GM04504 (cell line): Measurements from ENCODE around the gene RPL18A.

ENCODE experiments used
- DNase-seq: peaks from one replicate; pipeline ENCODE4 v3.0.0-alpha.2; 2012; ENCODE audit warnings: low read depth

The RPL18A gene

DNA sequence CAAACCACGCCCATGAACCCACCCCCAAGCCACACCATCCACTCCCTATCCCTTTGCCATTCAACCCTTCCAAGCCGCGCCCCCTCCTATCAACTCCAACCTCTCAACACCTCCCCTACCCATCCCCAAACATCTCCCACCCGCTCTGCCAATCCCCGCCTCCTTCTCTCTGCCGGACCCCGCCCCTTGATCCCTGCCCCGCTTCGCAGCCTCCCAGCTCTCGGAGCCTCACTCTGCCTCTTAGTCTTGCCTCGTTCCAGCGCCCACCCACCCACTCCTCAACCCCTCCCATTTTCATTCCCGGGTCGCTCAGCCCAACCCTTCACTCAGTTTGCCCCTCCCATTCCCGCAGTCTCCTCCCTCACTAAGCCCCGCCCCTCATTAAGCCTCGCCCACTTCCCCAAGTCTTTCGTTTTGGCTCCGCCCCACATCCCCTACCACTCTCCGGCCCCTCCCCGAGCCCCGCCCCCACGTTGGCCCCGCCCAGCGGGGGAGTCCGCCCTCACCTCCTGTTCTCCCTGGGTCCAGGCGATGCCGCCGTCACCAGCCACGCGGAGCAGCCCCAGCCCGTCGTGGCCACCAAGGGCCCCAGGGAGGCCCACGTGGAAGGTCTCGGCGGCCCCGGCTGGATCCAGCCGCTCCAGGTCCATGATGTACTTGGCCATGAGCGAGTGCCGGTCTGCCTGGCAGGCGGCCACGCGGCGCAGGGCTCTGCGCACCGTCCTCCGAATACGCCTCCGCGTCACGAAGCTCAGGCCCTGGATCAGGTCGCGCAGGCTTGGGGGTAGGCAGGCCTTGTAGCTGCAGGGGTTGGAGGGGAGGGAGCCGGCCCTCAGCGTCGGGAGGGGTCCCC lies 17.7 kb upstream of the RPL18A start:
- DNase-seq = no peak

DNA sequence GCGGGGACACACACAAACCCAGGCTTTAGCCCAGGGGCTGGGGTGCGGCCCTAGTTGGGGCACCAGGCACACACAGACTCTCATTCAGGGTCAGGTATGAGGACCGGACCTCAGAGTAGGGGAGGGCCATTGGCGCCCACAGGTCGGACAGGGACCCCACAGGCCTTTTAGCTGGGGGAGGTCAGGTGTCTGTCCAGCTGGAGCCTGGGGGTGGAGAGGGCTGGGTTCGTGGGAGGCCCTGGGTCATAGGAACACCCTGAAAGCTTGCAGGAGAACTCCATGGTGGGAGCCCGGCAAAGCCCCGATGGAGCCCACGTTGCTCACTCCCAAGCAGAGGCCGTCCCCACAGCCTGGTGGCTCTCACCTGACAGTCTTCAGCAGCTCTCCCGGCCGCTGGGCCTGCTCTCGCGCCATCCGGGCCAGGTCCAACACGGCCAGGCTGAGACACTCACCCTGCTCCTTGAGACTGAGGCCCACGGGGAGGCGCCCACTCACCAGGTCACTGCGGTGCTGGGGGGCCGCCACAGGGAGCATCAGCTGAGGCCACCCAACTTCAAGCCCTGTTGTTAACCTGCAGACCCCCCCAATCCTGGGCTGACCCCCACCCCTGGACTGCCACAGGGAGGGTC lies 16.9 kb upstream of the RPL18A start:
- DNase-seq = no peak

DNA sequence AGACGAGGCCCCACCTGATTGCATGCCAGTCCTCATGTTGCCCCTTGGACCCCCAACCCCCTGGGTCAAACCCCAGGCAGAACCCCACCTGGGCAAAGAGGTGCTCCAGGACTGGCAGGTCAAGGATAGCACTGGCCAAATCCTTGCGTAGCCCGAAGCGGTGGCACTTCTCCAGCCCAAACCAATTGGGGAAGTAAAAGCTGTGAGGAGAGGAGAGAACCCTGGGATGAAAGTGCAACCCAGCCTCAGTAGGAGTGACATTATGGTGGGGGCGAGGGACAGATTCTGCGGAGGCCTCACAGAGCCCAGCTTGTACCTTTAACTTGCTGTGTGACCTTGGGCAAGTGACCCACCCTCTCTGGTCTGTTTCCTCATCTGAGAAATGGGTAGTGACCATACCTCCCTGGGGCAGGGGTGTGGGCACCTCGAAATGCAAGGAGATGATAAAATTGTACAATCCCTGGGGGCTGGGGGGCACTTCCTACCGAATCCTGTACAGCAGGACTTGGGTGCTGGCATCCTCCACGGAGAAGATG lies 16.4 kb upstream of the RPL18A start:
- DNase-seq = no peak

DNA sequence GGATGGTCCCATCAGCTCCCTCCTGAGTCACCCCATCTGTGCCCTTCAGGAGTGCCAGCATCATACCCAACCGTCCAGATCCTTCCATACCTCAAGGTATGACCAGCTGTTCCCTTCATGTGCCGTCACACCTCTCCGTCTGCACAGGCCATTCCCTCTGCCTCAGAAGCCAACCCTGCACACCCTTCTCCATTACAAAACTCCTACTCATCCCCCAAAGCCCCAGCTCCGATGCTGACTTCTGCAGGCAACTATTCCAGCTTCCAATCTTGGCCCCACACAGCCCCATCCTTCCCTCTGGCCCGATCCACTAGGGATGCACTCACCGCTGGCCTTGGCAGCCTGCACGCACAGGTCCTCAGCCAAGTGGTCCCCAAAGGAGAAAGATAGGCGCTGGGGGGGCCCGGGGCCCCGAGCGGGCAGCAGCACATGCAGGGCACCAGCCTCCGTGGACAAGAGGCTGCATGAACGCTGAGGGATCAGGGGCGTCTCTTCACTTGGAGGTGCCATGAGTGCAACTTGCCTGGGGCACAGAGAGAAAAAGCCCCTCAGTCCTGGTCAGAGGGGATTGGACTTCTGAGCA lies 15.7 kb upstream of the RPL18A start:
- DNase-seq = no peak

GRCh38 chr19:17846146-17846545 lies 13.6 kb upstream of the RPL18A start:
- no peak for DNase-seq

GRCh38 chr19:17847538-17848366 lies 12.0 kb upstream of the RPL18A start, which contains the start of gene JAK3:
Gene JAK3, minus strand, starts transcription at chr19:17847982. Its CDS starts 3,565 bp downstream, at chr19:17844417.
- DNase-seq = no peak

- DNase-seq = no peak
Observed at GRCh38 chr19:17848595-17849292, 11.0 kb upstream of the RPL18A start.

- no peak for DNase-seq
Observed at GRCh38 chr19:17854061-17854460, 5.6 kb upstream of the RPL18A start.

GRCh38 chr19:17855280-17856152 lies 4.2 kb upstream of the RPL18A start:
- DNase-seq = no peak

DNA sequence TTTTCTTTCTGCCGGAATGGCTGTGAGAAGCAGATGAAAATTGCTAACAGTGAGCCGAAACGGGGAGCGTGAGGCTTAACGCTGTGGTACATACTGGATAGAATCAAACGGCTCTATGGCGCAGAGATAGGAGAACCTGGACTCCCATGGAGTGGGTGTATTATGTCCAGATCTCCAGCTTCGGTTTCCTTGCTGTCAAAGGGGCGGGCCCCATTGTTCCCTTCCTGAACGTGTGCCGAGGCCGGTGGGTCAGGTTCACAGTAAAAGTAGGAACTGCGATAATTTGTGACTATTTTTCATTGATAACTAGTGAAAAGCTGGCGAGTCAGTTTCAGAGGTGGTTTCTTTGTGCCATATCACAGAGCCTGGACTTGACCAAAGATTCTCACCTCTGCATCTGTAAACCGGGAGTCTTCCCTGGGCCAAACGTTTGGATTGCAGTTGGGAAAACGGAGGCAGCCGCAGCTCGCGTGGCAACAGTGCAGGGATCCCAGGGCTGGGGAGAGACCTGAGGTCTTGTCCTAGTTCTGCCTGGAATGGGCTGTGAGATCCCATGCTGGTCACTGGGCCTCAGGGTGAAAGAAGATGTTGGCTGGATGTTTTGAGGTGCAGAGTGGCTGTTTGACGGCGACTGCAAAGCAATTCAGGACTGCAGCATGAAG lies 752 bp downstream of the RPL18A start:
- no peak for DNase-seq

GRCh38 chr19:17860993-17861360 lies 1.3 kb downstream of the RPL18A start:
- DNase-seq = no peak

GRCh38 chr19:17861542-17862402 lies 2.1 kb downstream of the RPL18A start:
- no peak for DNase-seq

- DNase-seq = no peak
Observed at GRCh38 chr19:17862711-17863519, 3.2 kb downstream of the RPL18A start.

- DNase-seq = no peak
Observed at GRCh38 chr19:17863520-17864182, 3.9 kb downstream of the RPL18A start.

- no peak for DNase-seq
Observed at GRCh38 chr19:17865364-17866311, 5.9 kb downstream of the RPL18A start.

DNA sequence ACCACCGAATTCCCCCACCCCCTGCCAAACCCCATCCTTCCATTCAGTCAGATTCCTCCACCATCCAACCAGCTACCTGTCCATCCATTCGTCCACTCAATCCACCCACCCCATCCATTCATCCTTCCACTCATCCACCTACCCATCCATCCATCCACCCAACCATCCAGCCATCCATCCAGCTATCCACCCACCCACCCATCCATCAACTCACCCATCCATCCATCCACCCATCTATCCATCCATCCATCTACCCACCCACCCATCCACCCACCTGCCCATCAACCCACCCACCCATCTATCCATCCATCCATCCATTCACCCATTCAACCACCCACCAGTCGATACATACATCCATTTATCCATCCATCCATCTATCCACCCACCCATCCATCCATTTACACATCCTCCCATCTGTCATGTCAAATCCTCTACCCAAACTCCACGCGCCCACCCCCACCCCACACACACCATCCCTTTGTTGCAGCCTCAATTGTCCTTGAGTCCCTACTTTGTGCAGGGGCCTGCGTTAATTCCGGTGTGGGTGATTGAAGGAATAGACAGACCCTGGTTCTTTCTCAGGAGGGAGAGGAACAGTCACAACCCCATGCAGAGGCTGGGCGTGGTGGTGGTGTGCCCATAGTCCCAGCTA lies 6.7 kb downstream of the RPL18A start:
- no peak for DNase-seq
